Calu3 (cell line): ENCODE measurements around the gene PRRC2C. TPM values are rescaled to one million over a fixed set of nuclear protein-coding genes. Genes with fewer than 3 reads are reported as not detected.

Experiments
- BruUV-seq: library from RNA; stranded (reverse); fragments of 400-500 nt; replicated peaks from 2 replicates; lab custom pipeline; 2021; lab: Mats Ljungman, UMichigan
- CTCF ChIA-PET: fragments of 300-600 bp; sonication (Branson Sonifier 250); formaldehyde crosslinking; loops from one replicate; lab custom pipeline; 2022; ENCODE audit warnings: antibody characterized with exemption; lab: Charles Lee
- DNase-seq: peaks from one replicate; pipeline ENCODE4 v3.0.0; 2022
- H3K27ac Mint-ChIP-seq: one replicate; pipeline ENCODE4 v1.8.0; 2022; ENCODE audit warnings: mixed read lengths; ENCODE audit not compliant: unreplicated experiment
- H3K27me3 Mint-ChIP-seq: one replicate; pipeline ENCODE4 v1.8.0; 2022; ENCODE audit warnings: mixed read lengths; ENCODE audit not compliant: unreplicated experiment
- H3K36me3 Mint-ChIP-seq: one replicate; pipeline ENCODE4 v1.8.0; 2022; ENCODE audit warnings: mild to moderate bottlenecking, moderate library complexity, mixed read lengths; ENCODE audit not compliant: insufficient read depth, unreplicated experiment
- H3K4me1 Mint-ChIP-seq: one replicate; pipeline ENCODE4 v1.8.0; 2022; ENCODE audit warnings: mild to moderate bottlenecking, low read depth, mixed read lengths; ENCODE audit not compliant: unreplicated experiment
- H3K4me3 Mint-ChIP-seq: one replicate; pipeline ENCODE4 v1.8.0; 2022; ENCODE audit warnings: mild to moderate bottlenecking, low read depth, moderate library complexity, mixed read lengths; ENCODE audit not compliant: unreplicated experiment
- H3K9me3 Mint-ChIP-seq: one replicate; pipeline ENCODE4 v1.8.0; 2022; ENCODE audit warnings: low read depth, mixed read lengths; ENCODE audit not compliant: unreplicated experiment
- intact Hi-C: fragments of 100-400 bp; cut with micrococcal nuclease; formaldehyde crosslinking; loops from one replicate; pipeline ENCODE4 v1.10.0; 2022; ENCODE audit not compliant: unreplicated experiment
- total RNA-seq: library from RNA; stranded (reverse); gene quantifications from 2 replicates; pipeline ENCODE4 v1.2.3, GENCODE V29; 2022
- TF ChIP-seq, protein P1 (sequence below): fragments of 200-600 bp; IDR thresholded peaks from one replicate; pipeline ENCODE4 v1.8.0; 2022; ENCODE audit warnings: antibody characterized with exemption; ENCODE audit not compliant: unreplicated experiment

The PRRC2C gene
- total RNA-seq, 1 experiment from 2014 or later = 238 TPM

DNA sequence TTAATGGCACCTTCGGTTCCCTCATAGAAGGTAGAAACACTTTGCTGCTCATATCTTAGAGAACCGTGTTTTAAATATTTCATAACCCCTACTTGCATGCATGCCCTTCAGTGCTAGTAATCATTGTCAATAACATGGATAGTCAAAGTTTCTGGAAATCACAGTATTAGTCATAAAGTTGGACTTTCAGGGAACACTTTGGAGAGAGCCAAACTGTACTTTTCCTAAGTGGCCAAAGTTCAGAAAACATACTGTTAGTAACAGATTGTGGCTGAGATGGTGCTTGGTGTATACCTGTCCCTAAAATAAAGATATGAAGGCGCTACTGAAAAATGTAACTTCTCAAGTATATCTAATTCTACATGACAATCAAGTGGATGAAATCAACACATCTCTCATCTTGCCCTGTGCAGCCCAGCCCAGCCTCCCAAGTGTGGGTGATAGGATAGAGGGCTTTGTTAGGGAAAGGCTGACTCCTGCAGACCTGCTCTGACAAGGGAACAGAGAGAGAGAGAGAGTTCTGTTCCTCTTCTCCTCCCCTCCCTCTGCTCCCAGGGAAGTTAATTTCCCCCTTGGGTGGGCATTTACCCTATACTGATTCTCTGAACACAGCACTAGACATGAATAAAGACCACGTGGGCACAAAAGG, 152.7 kb downstream of the PRRC2C start:
- Mint-ChIP-seq H3K27ac (no peak overlapping the region), H3K36me3 (no peaks in the 10 kb centered on the region), H3K27me3 (peaks cover 24% of the 10 kb centered on the region), H3K9me3 (no peaks in the 10 kb centered on the region), H3K4me1 (peaks cover 11% of the 10 kb centered on the region), H3K4me3 (no peak overlapping the region)
- intact Hi-C loops = no loop called here
- no peak for DNase-seq
- CTCF ChIA-PET = no interaction called here
- TF ChIP-seq, protein P1, sequence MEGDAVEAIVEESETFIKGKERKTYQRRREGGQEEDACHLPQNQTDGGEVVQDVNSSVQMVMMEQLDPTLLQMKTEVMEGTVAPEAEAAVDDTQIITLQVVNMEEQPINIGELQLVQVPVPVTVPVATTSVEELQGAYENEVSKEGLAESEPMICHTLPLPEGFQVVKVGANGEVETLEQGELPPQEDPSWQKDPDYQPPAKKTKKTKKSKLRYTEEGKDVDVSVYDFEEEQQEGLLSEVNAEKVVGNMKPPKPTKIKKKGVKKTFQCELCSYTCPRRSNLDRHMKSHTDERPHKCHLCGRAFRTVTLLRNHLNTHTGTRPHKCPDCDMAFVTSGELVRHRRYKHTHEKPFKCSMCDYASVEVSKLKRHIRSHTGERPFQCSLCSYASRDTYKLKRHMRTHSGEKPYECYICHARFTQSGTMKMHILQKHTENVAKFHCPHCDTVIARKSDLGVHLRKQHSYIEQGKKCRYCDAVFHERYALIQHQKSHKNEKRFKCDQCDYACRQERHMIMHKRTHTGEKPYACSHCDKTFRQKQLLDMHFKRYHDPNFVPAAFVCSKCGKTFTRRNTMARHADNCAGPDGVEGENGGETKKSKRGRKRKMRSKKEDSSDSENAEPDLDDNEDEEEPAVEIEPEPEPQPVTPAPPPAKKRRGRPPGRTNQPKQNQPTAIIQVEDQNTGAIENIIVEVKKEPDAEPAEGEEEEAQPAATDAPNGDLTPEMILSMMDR = no peak
- no TSS peak for BruUV-seq

DNA sequence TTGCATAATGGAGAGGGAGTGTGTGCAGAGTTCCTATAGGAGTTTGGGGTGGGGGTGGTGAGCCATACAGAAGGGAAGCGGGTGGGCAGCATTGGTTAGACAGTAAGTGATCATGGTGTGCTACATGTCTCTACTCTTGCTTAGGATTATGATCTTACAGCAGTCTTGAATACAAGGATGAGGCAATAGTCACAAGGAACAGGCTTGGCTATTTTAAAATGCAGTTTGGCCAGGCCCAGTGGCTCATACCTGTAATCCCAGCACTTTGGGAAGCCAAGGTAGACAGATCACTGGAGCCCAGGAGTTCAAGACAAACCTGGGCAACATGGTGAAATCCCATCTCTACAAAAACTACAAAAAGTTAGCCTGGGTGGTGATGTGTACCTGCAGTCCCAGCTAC, 154.9 kb downstream of the PRRC2C start:
- TF ChIP-seq, protein P1 = no peak
- Mint-ChIP-seq H3K4me3 (no peak overlapping the region), H3K27ac (no peak overlapping the region), H3K36me3 (no peaks in the 10 kb centered on the region), H3K9me3 (no peaks in the 10 kb centered on the region), H3K4me1 (peaks cover 19% of the 10 kb centered on the region), H3K27me3 (peaks cover 19% of the 10 kb centered on the region)
- intact Hi-C loops = loop anchor here (10.0 kb wide), 2 partner anchors 135 to 165 kb away; no protein-coding TSS in a partner anchor
- BruUV-seq = no TSS peak
- DNase-seq = no peak
- CTCF ChIA-PET = interaction anchor here (0.6 kb wide), 1 partner anchor 130 kb away, joined by 3 read pairs; no protein-coding TSS in a partner anchor

- Mint-ChIP-seq H3K36me3 (no peaks in the 10 kb centered on the region), H3K4me1 (peaks cover 25% of the 10 kb centered on the region), H3K27me3 (peaks cover 19% of the 10 kb centered on the region), H3K4me3 (no peak overlapping the region), H3K9me3 (no peaks in the 10 kb centered on the region), H3K27ac (no peak overlapping the region)
- no TSS peak for BruUV-seq
- TF ChIP-seq, protein P1 = no peak
- CTCF ChIA-PET = interaction anchor here (0.6 kb wide), 1 partner anchor 68 kb away, joined by 4 read pairs; no protein-coding TSS in a partner anchor
- intact Hi-C loops = loop anchor here (10.0 kb wide), 2 partner anchors 134 to 164 kb away; no protein-coding TSS in a partner anchor
- DNase-seq = no peak
These were observed 155.9 kb downstream of the PRRC2C start for GRCh38 chr1:171641076-171641864.

GRCh38 chr1:171642197-171642596, 156.9 kb downstream of the PRRC2C start:
- Mint-ChIP-seq H3K4me3 (no peak overlapping the region), H3K27ac (no peak overlapping the region), H3K36me3 (no peaks in the 10 kb centered on the region), H3K27me3 (peaks cover 19% of the 10 kb centered on the region), H3K9me3 (no peaks in the 10 kb centered on the region), H3K4me1 (peaks cover 25% of the 10 kb centered on the region)
- no peak for DNase-seq
- no TSS peak for BruUV-seq
- CTCF ChIA-PET = interaction anchor here (0.6 to 0.7 kb wide), 3 partner anchors 10 to 442 kb away, joined by 4 to 6 read pairs (median 5); partner anchors contain the start of gene MYOC
- TF ChIP-seq, protein P1 = no peak
- intact Hi-C loops = loop anchor here (10.0 kb wide), 2 partner anchors 133 to 163 kb away; no protein-coding TSS in a partner anchor

Other genes starting within 250 kb of the PRRC2C start
- gene FMO1, start 237.0 kb upstream of the PRRC2C start, total RNA-seq = not detected in 2 replicates
- gene FMO4, start 171.3 kb upstream of the PRRC2C start, total RNA-seq = 2.5 and 3.4 TPM in 2 replicates
- 0.22 and 0.45 TPM in 2 replicates for gene MYOCOS, start 136.7 kb downstream of the PRRC2C start, total RNA-seq
- not detected in 2 replicates for gene MYOC, start 167.2 kb downstream of the PRRC2C start, total RNA-seq